ENCODE measurements around the gene CUL1. TPM values are rescaled to one million over a fixed set of nuclear protein-coding genes. Genes with fewer than 3 reads are reported as not detected.

CUL1 gene
- total RNA-seq, 1 experiment from 2014 or later: 37.6 TPM

DNA sequence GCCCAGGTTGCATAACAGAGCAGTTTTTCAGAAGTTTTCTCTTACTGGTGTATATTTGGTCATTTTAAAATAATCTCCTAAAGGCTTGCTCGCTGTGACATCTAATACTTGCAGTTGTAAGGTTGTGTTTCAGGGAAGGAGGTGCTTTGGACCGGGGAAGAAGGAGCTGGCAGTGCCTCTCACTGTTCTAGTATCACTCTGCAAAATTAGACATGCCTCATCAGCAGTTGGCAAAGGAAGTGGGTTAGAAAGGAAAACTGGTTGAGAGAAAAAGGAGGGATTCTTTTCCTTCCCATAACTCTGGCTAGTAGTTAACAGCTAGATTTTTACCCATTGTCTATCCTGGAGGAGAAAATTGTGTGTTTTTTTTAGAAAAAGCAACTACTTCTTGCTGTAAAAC, 34.8 kb downstream of the CUL1 start:
- in situ Hi-C loops (cut with HindIII; ENCODE audit: low pct_unique_long_range_greater_than_20kb, low sequenced_read_pairs): no loop called here
- no peak for DNase-seq (ENCODE audit: low read depth)

- in situ Hi-C loops (cut with HindIII; ENCODE audit: low pct_unique_long_range_greater_than_20kb, low sequenced_read_pairs): no loop called here
- DNase-seq (ENCODE audit: low read depth): no peak
Observed at GRCh38 chr7:148735141-148735540, 36.4 kb downstream of the CUL1 start.

- DNase-seq (ENCODE audit: low read depth): no peak
- in situ Hi-C loops (cut with HindIII; ENCODE audit: low pct_unique_long_range_greater_than_20kb, low sequenced_read_pairs): no loop called here
Observed at GRCh38 chr7:148735967-148736366, 37.3 kb downstream of the CUL1 start.

GRCh38 chr7:148738737-148739535, 40.2 kb downstream of the CUL1 start:
- DNase-seq (ENCODE audit: low read depth): no peak
- in situ Hi-C loops (cut with HindIII; ENCODE audit: low pct_unique_long_range_greater_than_20kb, low sequenced_read_pairs): no loop called here

GRCh38 chr7:148746135-148746534, 47.4 kb downstream of the CUL1 start:
- in situ Hi-C loops (cut with HindIII; ENCODE audit: low pct_unique_long_range_greater_than_20kb, low sequenced_read_pairs): no loop called here
- no peak for DNase-seq (ENCODE audit: low read depth)

GRCh38 chr7:148747274-148747673, 48.6 kb downstream of the CUL1 start:
- DNase-seq (ENCODE audit: low read depth): no peak
- in situ Hi-C loops (cut with HindIII; ENCODE audit: low pct_unique_long_range_greater_than_20kb, low sequenced_read_pairs): no loop called here

DNA sequence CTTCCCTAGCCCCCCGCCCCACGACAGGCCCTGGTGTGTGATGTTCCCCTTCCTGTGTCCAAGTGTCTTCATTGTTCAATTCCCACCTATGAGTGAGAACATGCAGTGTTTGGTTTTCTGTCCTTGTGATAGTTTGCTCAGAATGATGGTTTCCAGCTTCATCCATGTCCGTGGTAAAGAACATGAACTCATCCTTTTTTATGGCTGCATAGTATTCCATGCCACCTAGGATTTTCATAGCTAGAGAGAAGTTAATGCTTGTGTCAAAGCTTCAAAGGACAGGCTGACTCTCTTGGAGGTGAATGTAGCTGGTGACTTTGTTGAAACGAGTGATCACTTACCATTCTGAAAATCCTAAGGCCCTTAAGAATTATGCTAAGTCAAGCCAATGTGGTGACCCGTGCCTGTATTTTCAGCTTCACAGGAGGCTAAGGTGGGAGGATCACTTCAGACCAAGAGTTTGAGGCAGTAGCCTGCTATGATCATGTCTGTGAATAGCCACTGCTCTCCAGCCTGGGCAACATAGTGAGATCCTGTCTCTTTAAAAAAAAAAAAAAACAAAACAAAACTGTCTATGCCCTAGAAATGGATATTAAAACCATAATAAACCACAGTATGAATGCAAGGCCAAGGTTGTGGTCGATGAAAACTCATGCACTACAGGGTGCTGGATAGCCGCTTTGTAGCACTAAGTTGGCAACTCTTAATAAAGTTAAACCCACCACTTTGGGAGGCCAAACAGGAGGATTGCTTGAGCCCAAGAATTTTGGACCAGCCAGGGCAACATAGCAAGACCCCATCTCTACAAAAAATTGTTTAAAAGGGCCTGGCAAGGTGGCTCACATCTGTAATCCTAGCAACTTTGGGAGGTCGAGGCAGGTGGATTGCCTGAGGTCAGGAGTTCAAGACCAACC, 52.0 kb downstream of the CUL1 start:
- no peak for DNase-seq (ENCODE audit: low read depth)
- in situ Hi-C loops (cut with HindIII; ENCODE audit: low pct_unique_long_range_greater_than_20kb, low sequenced_read_pairs): no loop called here

DNA sequence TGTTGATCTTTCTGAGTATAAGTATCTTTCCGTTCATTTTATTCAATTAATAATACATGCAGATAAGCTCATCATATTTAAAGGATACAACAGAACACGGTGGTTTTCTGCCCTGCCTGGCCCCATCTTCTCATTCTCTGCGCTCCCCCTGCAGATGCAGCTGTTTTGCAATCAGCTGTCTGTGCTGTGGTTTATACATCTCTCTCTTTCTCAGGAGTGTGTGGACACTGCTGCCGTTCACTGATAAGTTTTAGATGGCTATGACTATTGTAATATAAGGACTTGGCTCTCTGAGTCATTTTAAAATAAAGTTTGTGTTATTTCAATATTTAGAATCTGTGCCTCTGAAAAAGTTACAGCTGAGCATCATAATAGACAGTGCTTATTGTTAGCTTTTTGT, 54.5 kb downstream of the CUL1 start:
- in situ Hi-C loops (cut with HindIII; ENCODE audit: low pct_unique_long_range_greater_than_20kb, low sequenced_read_pairs): no loop called here
- no peak for DNase-seq (ENCODE audit: low read depth)

DNA sequence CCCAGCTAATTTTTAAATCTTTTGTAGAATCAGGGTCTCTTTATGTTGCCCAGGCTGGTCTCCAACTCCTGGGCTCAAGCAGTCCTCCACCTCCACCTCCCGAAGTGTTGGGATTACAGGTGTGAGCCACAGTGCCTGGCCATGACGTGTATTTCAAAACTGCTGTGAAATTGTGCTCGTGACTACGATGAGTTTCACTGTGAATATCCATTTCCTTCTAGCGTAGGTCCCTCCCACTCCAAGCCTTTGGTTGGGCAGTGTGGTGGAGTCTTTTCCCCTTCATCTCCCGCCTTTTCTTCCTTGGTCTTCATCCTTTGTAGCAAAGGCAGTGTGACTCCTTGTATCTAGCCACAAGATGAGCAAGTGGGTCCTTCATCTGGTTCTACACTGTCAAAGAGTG, 56.2 kb downstream of the CUL1 start:
- in situ Hi-C loops (cut with HindIII; ENCODE audit: low pct_unique_long_range_greater_than_20kb, low sequenced_read_pairs): no loop called here
- no peak for DNase-seq (ENCODE audit: low read depth)

DNA sequence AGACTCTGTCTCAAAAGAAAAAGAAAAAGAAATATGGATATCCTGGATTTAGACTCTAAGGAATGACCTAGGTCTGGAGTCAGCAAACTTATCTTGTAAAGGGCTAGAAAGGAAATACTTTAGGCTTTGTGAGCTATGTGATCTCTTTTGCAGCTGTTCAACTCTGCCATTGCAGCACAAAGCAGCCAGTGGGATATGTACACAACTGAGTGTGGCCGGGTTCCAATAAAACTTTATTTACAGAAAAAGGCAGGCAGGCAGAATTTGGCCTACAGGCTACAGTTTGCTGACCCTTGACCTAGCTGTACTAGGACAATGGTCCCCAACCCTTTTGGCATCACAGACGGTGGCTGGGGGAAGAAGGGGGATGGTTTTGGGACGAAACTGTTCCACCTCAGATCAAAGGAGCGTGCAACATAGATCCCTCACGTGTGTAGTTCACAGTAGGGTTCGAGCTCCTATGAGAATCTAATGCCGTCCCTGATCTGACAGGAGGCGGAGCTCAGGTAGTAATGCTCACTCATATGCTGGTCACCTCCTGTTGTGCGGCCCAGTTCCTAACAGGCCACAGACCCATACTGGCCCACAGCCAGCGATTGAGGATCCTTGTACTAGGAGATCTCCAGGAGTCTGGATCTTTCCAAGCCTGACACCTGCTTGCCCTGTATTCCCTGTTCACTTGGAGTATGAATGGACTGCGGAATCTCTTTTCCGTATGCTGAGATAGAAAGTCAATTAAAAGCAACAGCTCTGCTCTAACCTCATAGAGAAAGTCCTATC, 63.0 kb downstream of the CUL1 start:
- in situ Hi-C loops (cut with HindIII; ENCODE audit: low pct_unique_long_range_greater_than_20kb, low sequenced_read_pairs): no loop called here

GRCh38 chr7:148763622-148764021, 64.9 kb downstream of the CUL1 start:
- in situ Hi-C loops (cut with HindIII; ENCODE audit: low pct_unique_long_range_greater_than_20kb, low sequenced_read_pairs): no loop called here
- no peak for DNase-seq (ENCODE audit: low read depth)

More for the DNA sequence above, 63.0 kb downstream of the CUL1 start:
- no peak for DNase-seq (ENCODE audit: low read depth)

DNA sequence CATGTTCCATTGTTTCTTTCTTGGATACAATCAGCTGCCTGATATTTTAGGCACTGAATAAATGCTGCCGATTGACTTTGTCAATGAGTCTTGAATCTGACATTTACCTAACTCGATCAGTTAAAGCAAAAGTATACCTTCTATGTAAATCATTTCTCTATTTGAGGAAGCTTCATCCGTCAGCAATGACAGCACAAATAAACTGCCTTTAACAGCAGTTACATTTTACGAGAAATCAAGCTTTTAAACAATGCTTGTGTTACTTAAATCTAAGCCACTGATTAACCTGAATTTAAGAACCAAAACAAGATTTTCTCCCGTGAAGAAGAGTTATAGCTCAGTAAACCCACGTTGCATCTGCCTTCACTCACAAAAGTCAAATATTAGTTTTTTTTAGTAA, 71.3 kb downstream of the CUL1 start:
- in situ Hi-C loops (cut with HindIII; ENCODE audit: low pct_unique_long_range_greater_than_20kb, low sequenced_read_pairs): no loop called here
- no peak for DNase-seq (ENCODE audit: low read depth)

- DNase-seq (ENCODE audit: low read depth): peak; percentile 91
- in situ Hi-C loops (cut with HindIII; ENCODE audit: low pct_unique_long_range_greater_than_20kb, low sequenced_read_pairs): no loop called here
Observed at GRCh38 chr7:148772297-148773089, 73.8 kb downstream of the CUL1 start.

DNA sequence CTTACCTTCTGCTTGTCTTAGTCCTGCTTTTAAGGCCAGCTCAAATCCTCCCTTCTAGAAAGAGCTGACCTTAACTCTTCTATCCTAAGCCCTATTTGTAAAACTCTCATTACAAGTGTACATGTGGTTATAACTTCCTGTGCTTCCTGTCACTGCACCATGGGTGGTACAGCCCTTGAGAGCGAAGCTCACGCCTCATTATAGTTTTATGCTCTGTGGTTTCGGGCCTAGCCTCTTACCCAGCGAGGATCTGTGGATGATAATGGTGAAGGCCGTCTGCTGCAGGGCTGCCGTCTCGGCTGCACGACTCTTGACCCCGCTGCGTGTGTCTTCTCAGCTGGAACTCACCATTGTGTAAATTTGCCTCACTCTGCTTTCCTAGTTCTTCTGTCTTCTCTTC, 74.6 kb downstream of the CUL1 start:
- no peak for DNase-seq (ENCODE audit: low read depth)

GRCh38 chr7:148774471-148774870, 75.8 kb downstream of the CUL1 start:
- DNase-seq (ENCODE audit: low read depth): no peak
- in situ Hi-C loops (cut with HindIII; ENCODE audit: low pct_unique_long_range_greater_than_20kb, low sequenced_read_pairs): no loop called here

More for the DNA sequence above, 74.6 kb downstream of the CUL1 start:
- in situ Hi-C loops (cut with HindIII; ENCODE audit: low pct_unique_long_range_greater_than_20kb, low sequenced_read_pairs): no loop called here

DNA sequence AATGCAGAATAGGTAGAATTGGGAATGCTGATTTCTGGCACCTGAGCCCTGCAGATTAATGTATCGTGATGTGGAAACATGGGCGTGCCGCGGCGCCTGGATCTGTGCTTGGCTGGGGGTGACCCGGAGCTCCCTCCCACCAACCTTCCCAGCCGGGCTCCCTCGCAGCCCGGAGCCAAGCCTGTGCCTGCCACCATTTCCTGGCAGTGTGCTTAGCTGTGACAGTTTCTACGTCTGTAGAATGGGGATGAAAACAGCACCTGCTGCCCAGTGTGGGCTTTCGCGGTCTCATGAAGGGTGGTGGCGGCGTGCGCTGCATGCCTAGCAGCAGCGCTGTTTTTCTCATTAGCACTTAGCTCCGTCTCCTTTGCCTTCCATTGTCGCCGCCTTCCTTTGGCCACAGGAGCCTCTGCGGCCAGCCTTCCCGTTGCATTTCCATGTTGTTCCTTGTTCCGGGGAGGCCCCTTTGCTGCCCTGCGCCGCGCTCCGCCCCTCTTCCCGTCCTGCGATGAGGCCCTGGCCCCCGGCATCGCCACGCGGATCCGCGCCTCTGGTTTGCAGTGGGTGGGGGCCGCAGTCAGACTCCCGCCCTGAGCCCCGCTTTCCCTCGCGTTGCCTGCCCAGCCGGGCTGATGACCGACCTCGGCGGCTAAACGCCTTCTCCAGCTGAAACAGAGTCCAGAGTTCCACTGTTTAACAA, 84.2 kb downstream of the CUL1 start:
- in situ Hi-C loops (cut with HindIII; ENCODE audit: low pct_unique_long_range_greater_than_20kb, low sequenced_read_pairs): no loop called here
- no peak for DNase-seq (ENCODE audit: low read depth)

DNA sequence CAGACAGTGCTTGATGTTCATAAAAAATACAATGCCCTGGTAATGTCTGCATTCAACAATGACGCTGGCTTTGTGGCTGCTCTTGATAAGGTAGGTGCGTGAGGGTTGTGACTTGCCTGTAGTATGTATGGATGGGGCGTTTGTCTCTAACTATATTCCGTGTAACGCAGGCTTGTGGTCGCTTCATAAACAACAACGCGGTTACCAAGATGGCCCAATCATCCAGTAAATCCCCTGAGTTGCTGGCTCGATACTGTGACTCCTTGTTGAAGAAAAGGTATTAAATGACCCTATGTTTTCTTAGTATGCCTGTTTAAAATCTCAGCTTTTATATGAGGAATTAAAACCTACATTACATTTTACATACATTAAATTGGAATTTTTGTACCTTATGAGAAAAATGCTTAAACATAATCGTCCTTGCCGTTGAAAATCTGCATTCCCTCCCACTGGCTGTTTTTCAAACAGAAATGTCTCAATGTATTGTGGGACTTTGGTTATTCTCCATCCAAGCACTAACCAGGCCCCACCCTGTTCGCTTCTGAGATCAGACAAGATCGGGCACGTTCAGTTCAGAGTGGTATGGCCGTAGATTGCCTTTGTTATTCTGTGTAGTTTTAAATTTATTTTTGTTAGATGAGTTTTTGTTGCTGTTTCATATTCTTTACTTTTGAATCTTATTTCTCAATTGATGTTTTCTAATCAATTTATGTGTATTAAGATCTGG, 85.3 kb downstream of the CUL1 start:
- DNase-seq (ENCODE audit: low read depth): no peak
- in situ Hi-C loops (cut with HindIII; ENCODE audit: low pct_unique_long_range_greater_than_20kb, low sequenced_read_pairs): no loop called here

All from Caki2 (cell line).